DMS 273 (cell line): ENCODE results near the gene PDC.
"Not testable (repeated sequence)": the region's sequence is repeated elsewhere in the genome, so short reads cannot be mapped to it uniquely, and the experiment has no call there.

Source experiments
- DNase-seq: peaks from one replicate; lab custom pipeline; 2025; ENCODE audit not compliant: unreplicated experiment; lab: John Stamatoyannopoulos, UW

PDC gene

DNA sequence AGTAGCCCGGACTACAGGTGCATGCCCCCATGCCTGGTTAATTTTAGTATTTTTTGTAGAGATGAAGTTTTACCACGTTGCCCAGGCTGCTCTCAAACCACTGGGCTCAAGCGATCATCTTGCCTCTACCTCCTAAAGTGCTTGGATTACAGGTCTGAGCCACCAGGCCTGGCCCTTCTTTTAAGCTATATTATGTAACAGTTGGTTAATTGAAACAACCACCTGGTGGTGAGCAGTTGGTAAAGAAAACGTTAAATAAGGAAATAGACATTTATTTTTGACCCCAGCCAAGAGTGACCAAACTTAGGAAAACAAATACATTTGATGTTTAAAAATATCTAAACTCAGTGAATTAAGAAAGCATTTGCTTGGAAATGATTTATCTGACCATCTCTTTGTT lies 12.1 kb upstream of the PDC start:
- DNase-seq: no peak

DNA sequence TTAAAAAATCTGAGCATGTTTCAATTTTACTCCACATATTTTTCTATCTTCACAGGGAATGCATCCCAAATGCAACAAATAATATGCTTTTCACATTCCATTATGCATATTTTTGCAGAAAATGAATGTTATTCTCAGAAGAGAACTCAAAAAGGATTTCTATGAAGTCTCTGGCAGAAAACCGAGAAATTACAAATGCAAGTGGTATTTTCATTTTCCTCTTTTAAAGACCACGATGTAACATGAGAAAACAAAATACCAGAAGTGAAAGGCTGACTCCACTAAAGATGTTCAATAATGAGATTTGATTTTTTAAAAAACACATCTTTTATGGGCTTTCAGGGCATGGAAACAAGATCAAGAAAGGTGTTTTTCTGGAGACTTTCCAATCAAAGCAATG lies 5.0 kb upstream of the PDC start:
- DNase-seq: no peak

DNA sequence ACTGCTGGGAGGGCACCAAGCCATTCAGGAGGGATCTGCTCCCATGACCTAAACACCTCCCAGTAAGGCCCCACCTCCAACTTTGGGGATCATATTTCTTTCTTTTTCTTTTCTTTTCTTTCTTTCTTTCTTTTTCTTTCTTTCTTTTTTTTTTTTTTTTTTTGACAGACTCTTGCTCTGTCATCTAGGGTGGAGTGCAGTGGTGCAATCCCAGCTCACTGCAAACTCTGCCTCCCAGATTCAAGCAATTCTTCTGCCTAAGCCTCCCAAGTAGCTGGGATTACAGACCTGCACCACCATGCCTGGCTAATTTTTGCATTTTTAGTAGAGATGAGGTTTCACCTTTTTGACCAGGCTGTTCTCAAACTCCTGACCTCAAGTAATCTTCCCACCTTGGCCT lies 4.6 kb upstream of the PDC start:
- DNase-seq: not testable (repeated sequence)

DNA sequence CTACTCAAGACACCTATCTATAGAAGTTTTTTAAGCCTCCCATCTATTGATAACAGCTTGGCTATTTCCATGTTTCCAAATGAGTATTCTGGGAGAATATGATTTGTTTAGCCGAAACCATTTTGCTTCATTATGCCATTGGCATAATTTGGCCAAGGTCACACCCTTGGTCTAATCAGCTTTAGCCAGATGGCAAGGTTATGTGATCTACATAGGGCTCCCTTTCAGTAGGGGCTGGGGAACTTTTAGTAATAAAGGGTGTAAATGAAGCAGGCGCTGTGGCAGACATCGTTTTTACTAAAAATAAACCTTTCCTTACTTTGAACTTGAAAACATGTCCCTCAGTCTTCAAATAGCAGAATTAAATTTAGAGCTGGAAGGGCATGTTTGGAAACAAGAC lies 3.0 kb upstream of the PDC start:
- DNase-seq: peak; percentile 6

DNA sequence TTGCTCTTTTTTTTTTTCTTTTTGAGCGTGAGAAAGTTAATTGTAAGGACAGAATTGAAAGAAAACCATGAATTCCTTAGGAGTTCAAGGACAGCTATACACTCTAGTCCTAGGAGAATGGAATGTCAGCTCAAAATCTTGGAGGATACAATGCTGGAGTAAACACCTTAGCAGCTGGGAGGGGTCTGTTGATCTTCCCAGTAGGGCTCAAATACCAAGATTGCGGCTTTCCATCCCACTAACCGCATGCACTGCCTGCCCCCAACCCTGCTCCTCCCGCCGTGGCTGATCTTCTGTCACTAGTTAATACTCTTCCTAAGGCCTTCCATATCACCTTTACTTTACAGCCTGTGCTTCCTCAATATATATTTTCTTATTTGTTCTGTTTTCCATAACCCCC lies 2.6 kb upstream of the PDC start:
- DNase-seq: no peak

DNA sequence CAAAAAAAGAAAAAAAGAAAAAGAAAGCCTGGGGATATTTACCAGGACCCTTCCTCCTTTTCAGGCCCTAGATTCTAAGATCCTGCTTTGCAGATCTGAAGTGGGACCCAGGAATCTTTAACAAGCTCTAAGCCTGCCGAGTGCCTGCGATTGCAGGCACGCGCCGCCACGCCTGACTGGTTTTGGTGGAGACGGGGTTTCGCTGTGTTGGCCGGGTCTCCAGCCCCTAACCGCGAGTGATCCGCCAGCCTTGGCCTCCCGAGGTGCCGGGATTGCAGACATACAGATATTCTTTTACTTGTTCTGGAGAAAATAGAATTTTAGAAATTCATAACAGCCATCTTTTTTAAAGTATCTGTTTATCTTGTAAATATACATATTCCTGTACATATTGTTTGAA lies 1.8 kb downstream of the PDC start:
- DNase-seq: not testable (repeated sequence)

DNA sequence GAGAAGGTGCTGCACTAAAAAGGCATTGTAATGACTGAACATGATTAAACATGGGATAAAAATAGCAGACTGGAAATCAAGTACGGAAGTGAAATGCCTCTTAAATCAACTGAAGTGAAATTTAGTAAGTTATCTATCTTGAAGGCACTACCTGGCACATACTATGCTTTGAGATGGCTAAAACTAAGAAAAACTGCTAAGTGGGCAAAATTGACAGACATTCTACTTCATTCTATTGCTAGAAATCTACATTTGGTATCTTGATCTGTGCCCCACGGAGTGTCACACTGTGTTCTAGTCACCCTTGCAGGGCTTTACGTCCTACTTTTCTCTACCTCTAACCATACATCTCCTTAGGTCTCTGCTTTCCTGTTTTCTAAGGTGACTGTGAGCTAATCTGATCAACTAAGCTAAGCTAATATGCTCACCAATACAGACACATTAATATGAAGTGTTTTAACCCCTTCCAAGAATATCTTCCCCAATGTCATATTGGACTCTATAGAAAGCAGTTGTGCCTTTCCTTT lies 4.1 kb downstream of the PDC start:
- DNase-seq: no peak

DNA sequence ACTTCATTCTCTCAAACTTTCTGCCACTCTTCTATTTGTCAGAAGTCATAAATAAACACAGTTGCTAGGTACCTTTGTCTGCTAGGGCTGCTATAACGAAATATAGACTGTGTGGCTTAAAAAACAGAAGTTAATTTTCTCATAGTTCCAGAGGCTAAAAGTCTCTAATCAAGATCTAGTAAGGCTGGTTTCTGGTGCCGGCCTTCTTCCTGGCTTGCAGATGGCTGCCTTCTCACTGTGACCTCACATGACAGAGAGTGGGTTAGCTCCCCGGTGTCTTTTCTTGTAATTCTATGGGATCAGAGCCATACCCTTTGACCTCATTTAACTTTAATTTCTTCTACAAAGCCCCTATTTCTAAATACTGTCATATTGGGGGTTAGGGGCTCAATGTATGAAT lies 5.9 kb downstream of the PDC start:
- no peak for DNase-seq

DNA sequence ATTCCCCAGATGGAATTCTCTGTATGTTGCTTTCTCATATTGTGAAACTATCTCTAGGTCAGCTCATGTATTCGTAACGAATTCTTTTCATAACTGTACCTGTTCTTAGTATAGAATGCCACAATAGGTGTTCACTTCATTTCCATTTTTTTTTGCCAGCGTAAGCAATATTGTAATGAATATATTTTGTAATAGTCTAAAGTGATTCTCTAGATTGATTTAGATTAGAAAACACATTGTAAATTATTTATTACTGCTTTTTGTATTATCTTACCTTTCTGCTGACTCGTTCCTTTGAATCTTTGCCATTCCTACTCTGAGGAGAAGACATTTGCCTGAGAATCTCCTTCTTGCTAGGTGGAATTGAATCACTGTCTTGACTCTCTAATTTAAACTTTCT lies 14.8 kb downstream of the PDC start:
- no peak for DNase-seq

DNA sequence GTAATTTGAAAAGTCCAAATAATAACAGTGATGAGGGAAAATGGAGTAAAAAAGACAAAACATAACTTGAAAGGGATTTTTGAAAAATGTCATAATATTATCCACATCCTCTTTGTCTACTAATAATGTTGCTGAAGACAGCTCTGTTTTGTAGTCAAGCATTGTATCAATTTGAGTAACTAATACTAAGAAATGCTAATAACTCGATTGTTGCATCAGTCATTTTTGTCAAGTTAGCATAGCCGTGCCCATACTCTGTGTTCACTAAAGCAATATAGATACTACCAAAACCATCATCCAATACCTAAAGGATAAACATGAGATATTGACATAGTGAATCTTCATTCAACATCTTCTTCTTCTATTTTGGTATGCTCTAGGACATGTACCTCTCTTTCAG lies 17.3 kb downstream of the PDC start:
- no peak for DNase-seq

DNA sequence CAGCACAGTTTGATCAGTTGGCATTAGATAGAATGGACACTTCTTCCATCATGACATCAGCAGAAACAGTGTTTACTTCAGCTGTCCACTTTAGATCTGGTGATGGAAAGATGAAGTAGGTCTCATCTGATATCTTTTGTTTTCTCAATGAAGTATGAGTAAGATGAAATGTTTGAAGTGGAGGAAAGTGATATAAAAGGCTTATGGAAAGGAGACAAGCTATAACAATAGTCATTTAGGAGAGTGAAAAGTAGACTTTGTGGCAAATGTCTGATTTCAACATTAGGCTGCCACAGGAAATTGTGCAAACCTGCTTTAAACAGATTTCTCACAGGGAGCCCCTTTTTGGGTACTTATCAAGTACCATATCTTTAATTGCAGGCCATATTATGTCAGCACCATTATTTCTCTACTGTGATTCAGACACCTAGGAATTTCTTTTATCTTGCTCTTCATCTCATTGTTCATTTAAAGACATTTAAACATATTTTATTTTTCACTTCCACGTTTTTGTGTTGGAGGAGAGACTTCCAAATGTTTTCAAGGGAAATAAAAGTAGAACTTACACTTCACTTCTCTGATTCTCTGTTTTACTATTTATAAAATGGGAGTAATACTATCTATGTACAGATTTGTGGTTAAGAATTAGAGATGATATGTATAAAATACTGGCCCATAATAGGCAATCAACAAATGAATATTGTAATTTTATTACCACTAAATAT lies 18.1 kb downstream of the PDC start:
- no peak for DNase-seq

DNA sequence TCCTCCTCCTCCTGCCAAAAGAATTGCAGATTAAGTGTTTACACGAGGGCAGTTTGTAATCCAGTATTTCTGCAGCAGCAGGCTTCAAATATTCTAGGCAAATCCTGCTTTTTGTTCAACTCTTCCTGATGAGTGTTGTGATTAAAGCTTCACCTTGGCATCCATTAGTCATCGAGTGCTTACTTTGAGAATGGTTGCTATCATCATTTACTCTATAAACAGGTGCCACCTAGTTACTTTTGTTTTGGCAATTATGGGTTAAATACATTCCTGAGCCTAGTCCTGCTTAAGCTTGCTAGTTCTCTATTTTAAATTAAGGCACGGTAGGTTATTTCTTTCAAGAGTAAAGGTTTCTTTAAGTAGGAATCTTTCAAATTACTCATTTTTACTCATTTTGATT lies 20.3 kb downstream of the PDC start:
- DNase-seq: no peak

DNA sequence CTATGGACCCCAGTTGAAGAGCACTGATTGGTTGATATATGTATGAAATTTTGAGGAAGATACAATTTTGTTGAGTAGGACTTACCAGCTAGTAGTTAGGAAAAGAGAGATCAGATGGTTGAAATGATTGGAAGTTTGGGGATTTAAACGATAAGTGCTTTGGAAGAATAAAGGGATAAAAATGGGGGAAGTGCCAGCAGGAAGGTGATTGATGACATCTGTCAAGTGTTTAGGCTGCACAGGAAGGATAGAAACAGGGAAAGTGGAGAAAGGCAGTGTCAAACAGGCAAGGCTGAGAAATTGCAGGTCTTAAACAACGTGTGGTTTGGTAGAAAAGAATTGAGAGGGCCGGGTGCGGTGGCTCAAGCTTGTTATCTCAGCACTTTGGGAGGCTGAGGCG lies 22.3 kb downstream of the PDC start:
- no peak for DNase-seq

DNA sequence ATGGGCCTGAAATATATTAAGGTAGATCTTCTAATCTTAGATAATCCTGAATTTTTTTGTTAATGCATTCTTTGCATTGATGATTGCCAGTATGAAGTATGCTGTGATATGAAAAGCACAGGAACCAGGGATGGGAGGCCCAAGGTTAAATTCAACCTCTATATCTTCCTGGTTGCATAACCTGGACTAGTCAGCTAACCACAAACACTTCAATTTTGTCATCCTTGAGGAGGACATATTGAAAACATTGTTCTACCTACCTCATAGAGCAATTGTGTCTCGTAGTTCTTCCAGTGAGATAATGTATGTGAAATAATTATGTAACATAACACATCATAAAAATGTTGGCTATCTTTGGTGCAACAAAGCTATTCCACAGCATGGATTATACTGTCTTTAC lies 25.6 kb downstream of the PDC start:
- no peak for DNase-seq

DNA sequence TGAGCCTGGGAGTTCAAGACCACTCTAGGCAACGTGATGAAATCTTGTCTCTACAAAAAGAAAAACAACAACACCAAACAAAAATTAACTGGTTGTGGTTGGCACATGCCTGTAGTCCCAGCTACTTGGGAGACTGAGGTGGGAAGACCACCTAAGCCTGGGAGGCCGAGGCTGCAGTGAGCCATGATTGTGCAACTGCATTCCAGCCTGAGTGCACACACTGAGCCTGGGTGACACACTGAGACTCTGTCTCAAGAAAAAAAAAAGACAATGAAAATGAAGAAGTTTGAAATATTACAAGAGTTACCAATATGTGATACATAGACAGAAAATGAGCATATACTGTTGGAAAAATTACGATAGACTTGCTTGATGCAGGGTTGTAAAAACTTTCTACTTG lies 31.9 kb downstream of the PDC start:
- DNase-seq: no peak

DNA sequence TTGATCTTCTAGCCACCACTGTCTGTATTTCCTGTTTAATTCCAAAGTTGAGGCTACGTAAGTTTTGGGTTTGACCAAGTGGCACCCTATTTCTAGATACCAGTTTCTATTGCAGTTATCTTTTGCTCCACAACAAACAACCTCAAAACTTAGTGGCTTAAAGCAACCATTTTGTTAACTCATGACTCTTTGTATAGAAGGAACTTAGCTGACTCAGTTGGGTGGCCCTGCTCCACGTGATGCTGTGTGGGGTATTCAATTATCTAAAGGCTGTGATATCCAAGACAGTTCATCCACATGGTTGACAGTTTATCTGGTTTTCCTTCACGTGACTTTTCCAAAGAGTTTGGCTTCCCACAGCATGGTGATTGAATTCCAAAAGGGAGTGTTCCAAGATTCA lies 34.8 kb downstream of the PDC start:
- no peak for DNase-seq

DNA sequence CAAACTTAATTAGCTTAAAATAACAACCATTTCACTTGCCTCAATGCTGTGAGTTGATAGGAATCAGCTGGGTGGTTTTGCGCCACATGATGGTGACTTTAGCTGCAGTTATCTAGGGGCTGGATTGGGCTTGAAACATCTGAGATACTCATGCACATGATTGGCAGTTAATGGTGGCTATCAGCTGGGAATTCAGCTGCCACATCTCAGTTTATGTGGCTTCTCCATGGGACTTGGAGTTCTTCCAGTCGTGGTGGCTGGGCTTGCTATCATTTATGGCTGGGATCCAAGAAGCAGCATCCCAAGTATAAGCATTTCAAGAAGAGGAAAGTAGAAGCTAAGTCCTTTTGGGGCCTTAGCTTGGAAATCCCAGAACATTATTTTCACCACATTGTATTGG lies 36.4 kb downstream of the PDC start:
- DNase-seq: peak; percentile 11

DNA sequence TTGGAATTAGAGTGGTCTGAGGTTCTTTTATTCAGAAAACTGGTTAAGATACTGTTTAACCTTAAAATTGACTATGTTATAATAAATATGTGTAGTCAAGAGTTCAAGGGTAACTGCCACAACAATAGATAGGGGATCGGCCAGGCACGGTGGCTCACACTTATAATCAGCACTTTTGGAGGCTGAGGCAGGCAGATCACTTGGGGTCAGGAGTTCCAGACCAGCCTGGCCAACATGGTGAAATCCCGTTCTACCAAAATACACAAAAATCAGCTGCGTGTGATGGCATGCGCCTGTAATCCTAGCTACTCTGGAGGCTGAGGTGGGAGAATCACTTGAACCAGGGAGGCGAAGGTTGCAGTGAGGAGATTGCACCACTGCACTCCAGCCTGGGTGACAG lies 39.5 kb downstream of the PDC start:
- DNase-seq: no peak

DNA sequence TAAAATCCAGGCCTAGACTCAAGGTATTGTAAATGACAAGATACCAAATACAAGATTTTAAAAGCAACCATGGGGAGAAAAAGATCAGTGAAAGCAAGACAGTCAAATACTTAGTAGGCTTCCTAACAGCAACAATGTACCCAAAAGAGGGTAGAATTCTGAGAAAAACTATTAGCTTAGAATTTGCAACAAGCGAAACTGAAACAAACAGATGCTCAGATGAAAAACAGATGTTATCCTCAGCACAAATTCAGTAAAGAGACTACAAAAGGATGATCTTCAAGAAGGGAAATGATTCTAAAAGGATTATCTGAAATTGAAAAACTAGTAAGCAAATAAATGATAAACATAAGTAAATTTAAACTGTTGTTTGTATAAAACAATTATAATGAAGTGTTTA lies 40.0 kb downstream of the PDC start:
- no peak for DNase-seq

DNA sequence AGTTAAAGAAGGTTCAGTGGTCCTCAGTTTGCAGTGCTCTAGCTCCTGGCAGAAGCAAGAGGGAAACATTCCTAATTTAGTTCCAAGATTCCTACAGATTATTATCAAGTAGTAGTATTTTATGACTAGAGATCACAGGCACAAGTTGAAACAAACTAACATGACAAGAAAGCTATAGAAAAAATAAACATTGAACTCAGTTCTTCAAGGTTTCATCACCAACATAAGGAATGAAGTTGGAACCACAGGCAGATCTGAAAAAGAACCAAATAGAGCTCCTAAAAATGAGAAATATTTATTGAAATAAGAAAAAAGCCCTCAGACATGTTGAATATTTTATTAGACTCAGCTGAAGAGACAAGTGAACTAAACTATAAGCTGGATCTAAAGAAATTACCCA lies 40.6 kb downstream of the PDC start:
- no peak for DNase-seq

DNA sequence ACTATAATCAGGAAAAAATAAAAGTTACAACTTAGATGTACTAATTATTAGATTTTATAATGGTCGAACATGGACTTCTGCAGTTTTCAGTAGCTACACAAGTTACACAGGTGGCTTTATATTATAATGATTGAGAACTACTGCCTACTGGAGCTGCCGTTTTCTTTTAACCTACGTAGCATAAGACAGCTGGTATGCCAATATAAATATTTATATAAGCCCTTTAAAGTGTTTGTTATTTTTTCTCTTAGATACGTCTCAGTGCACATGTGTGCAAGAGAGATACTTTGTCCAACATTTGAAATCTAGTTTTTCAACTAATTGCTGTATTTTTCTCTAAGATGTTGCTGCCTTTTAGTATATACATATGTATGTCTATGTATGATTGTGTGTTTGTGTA lies 42.4 kb downstream of the PDC start:
- DNase-seq: no peak

DNA sequence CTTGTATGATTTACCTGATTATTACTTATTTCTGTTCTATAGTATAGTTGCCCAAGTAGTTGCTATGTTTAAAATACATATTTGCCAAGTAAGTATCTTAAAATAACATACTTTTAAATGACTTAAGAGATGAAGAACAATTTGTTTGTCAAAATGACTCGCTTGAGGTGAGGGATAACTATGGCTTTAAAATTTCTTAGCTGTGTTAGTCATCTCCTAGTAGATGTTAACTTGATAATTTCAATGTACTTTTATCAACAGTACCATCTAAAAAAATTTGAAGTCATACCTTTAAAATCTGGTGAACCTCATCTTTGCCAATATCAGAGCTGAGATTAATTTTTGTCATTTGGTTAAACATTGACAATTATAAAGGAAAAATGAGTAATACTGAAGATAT lies 47.6 kb downstream of the PDC start:
- DNase-seq: no peak

DNA sequence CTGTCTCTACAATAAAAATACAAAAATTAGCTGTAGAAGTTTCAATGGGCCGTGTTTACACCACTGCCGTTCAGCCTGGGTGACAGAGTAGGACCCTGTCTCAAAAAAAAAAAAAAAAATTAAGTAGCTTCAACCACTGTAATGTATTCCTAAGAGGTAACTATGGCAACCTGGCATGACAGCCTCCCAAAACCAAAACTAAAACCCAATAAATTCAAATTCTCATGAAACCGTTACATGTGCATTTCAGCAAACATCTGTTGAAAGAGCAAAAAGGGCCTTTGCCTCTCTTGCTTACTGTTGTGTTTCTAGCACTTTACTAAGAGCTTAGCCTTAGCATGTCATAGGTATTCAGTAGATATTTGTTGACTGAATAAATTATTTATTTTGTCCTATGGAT lies 51.8 kb downstream of the PDC start:
- DNase-seq: no peak
